HG02610 (cell line): ENCODE data around the gene PIGU.
"Not testable (repeated sequence)": the region's sequence is repeated elsewhere in the genome, so short reads cannot be mapped to it uniquely, and the experiment has no call there.

Experiments
- ATAC-seq: cut with Tn5 transposase; IDR thresholded peaks from one replicate; pipeline ENCODE4 v1.9.1; 2021; ENCODE audit warnings: mild to moderate bottlenecking, moderate library complexity; ENCODE audit not compliant: unreplicated experiment

The PIGU gene

GRCh38 chr20:34663213-34663943 lies 13.5 kb downstream of the PIGU start:
- ATAC-seq = no peak

GRCh38 chr20:34661811-34662210 lies 15.1 kb downstream of the PIGU start:
- not testable (repeated sequence) for ATAC-seq

- not testable (repeated sequence) for ATAC-seq
These were observed 18.2 kb downstream of the PIGU start for GRCh38 chr20:34658654-34659053.

- ATAC-seq = no peak
These were observed 22.6 kb downstream of the PIGU start for GRCh38 chr20:34654207-34654744.

GRCh38 chr20:34651200-34651599 lies 25.7 kb downstream of the PIGU start:
- no peak for ATAC-seq

GRCh38 chr20:34647737-34648136 lies 29.2 kb downstream of the PIGU start:
- no peak for ATAC-seq

- no peak for ATAC-seq
These were observed 31.9 kb downstream of the PIGU start for GRCh38 chr20:34644951-34645350.

- no peak for ATAC-seq
These were observed 32.5 kb downstream of the PIGU start for GRCh38 chr20:34644345-34644744.

- ATAC-seq = no peak
These were observed 33.0 kb downstream of the PIGU start for GRCh38 chr20:34643928-34644327.

- no peak for ATAC-seq
These were observed 34.9 kb downstream of the PIGU start for GRCh38 chr20:34642009-34642408.

- no peak for ATAC-seq
These were observed 37.1 kb downstream of the PIGU start for GRCh38 chr20:34639755-34640222.

GRCh38 chr20:34638532-34638931 lies 38.4 kb downstream of the PIGU start:
- ATAC-seq = no peak

GRCh38 chr20:34638039-34638292 lies 38.9 kb downstream of the PIGU start:
- no peak for ATAC-seq

GRCh38 chr20:34637245-34638038 lies 39.5 kb downstream of the PIGU start:
- ATAC-seq = no peak

- no peak for ATAC-seq
These were observed 40.2 kb downstream of the PIGU start for GRCh38 chr20:34636648-34637047.

GRCh38 chr20:34634392-34634791 lies 42.5 kb downstream of the PIGU start:
- no peak for ATAC-seq

- no peak for ATAC-seq
These were observed 43.9 kb downstream of the PIGU start for GRCh38 chr20:34632870-34633452.

- no peak for ATAC-seq
These were observed 47.0 kb downstream of the PIGU start for GRCh38 chr20:34629904-34630303.

- ATAC-seq = no peak
These were observed 47.5 kb downstream of the PIGU start for GRCh38 chr20:34629342-34629741.

- no peak for ATAC-seq
These were observed 48.9 kb downstream of the PIGU start for GRCh38 chr20:34628026-34628425.

- ATAC-seq = no peak
These were observed 49.4 kb downstream of the PIGU start for GRCh38 chr20:34627458-34627857.

- no peak for ATAC-seq
These were observed 49.9 kb downstream of the PIGU start for GRCh38 chr20:34626992-34627391.
